HUES48 (cell line): ENCODE results near the gene FGF2.
"Not testable (repeated sequence)": the region's sequence is repeated elsewhere in the genome, so short reads cannot be mapped to it uniquely, and the experiment has no call there.

Experiments
- H3K27ac ChIP-seq: one replicate; pipeline ENCODE4 v1.7.0; 2013; ENCODE audit warnings: low read depth, low read length, inconsistent platforms
- H3K27me3 ChIP-seq: 2 replicates; pipeline ENCODE4 v1.6.1; 2013; ENCODE audit warnings: mild to moderate bottlenecking, low read length; ENCODE audit not compliant: control insufficient read depth, insufficient read depth
- H3K36me3 ChIP-seq: 2 replicates; pipeline ENCODE4 v1.6.1; 2013; ENCODE audit warnings: low read length; ENCODE audit not compliant: control insufficient read depth, insufficient read depth
- H3K4me1 ChIP-seq: 2 replicates; pipeline ENCODE4 v1.6.1; 2013; ENCODE audit warnings: mild to moderate bottlenecking, low read length; ENCODE audit not compliant: control insufficient read depth, insufficient read depth
- H3K4me3 ChIP-seq: 2 replicates; pipeline ENCODE4 v1.5.1; 2013; ENCODE audit warnings: mild to moderate bottlenecking, low read depth, low read length
- H3K9ac ChIP-seq: 2 replicates; pipeline ENCODE4 v1.6.1; 2013; ENCODE audit warnings: mild to moderate bottlenecking, low read depth, low read length, moderate library complexity
- H3K9me3 ChIP-seq: 2 replicates; pipeline ENCODE4 v1.6.1; 2013; ENCODE audit warnings: low read length; ENCODE audit not compliant: control insufficient read depth, insufficient read depth

FGF2 gene

DNA sequence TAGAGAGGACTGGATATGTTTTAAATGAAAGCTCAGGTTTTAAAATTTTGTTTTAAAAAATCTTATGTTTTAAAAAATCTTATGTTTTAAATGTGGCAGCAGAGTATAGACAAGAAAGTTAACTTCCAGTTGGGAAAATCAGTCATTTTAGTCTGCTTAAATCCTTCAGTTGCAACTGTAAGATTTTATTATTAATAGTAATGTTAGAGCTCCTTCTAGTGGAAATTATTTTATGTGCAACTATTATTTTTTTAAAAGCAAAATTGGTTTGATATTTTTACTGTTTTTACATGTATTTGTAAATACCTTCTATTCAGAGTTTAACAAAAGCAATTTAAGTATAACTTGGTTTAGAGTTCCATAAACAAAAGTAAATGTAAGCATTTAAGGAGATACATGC lies 104.2 kb downstream of the FGF2 start:
- Histone ChIP-seq H3K27me3 (no peaks in the 10 kb centered on the region), H3K9ac (no peak overlapping the region), H3K4me1 (no peaks in the 10 kb centered on the region), H3K9me3 (no peaks in the 10 kb centered on the region), H3K36me3 (peaks cover 82% of the 10 kb centered on the region), H3K4me3 (no peak overlapping the region), H3K27ac (no peak overlapping the region)

- no peak overlapping the region for H3K4me3 ChIP-seq
- H3K27ac ChIP-seq = no peak overlapping the region
- H3K27me3 ChIP-seq = no peaks in the 10 kb centered on the region
- H3K36me3 ChIP-seq = peaks cover 93% of the 10 kb centered on the region
- H3K9ac ChIP-seq = no peak overlapping the region
- H3K4me1 ChIP-seq = no peaks in the 10 kb centered on the region
- no peaks in the 10 kb centered on the region for H3K9me3 ChIP-seq
Measured at GRCh38 chr4:122932763-122933162, 106.1 kb downstream of the FGF2 start.

GRCh38 chr4:122945136-122945535 lies 118.5 kb downstream of the FGF2 start:
- H3K36me3 ChIP-seq = peaks cover 47% of the 10 kb centered on the region
- not testable (repeated sequence) for H3K9me3 ChIP-seq, H3K27ac ChIP-seq, H3K4me1 ChIP-seq, H3K27me3 ChIP-seq, H3K4me3 ChIP-seq, H3K9ac ChIP-seq

GRCh38 chr4:122946142-122946541 lies 119.5 kb downstream of the FGF2 start:
- Histone ChIP-seq H3K4me3 (no peak overlapping the region), H3K27ac (no peak overlapping the region), H3K9ac (no peak overlapping the region), H3K27me3 (no peaks in the 10 kb centered on the region), H3K9me3 (peaks cover 8% of the 10 kb centered on the region; the same call in 1 of the 2 replicates), H3K36me3 (peaks cover 55% of the 10 kb centered on the region), H3K4me1 (no peaks in the 10 kb centered on the region)
